Suppressor macrophage treated with lipopolysaccharide for 1 hour (primary cell): ENCODE measurements around the gene UPF1.
A peak's percentile ranks its signal among the peaks of the same experiment; 100 is the strongest.

Source experiments
- DNase-seq, 3 donors: peaks; one replicate each; pipeline ENCODE4 v3.0.0-alpha.2; 2020 to 2022

Gene UPF1

DNA sequence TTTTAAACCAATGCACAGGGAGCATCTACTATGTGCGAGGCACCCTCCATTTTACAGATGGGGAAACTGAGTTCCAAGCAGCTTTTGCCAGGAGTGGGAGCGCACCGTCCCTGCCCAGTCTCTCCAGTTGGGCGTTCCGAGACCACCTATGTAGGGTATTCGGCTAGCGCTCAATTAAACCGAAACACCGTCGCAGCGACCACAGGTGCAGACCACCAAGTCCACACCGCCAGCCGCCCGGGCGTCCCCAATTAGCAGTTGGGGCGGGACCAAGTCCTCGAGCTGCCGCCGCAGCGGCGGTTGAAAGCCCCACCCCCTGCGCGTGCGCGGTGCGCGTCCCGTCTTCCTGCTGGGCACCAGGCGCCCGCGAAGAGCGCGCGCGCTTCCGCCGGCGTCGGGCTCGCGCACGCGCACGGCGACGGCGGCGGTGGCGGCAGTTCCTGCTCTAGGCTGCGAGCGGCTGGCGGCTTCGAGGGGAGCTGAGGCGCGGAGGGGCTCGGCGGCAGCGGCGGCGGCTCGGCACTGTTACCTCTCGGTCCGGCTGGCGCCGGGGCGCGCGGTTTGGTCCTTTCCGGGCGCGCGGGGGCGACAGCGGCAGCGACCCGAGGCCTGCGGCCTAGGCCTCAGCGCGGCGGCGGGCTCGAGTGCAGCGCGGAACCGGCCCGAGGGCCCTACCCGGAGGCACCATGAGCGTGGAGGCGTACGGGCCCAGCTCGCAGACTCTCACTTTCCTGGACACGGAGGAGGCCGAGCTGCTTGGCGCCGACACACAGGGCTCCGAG lies at the start of gene UPF1:
UPF1 (plus strand) TSS at position 436 of the 782 bp plus-strand sequence; CDS start at position 687, 251 bp downstream.
- DNase-seq, result peak; percentile 96 to 99 (median 98)

DNA sequence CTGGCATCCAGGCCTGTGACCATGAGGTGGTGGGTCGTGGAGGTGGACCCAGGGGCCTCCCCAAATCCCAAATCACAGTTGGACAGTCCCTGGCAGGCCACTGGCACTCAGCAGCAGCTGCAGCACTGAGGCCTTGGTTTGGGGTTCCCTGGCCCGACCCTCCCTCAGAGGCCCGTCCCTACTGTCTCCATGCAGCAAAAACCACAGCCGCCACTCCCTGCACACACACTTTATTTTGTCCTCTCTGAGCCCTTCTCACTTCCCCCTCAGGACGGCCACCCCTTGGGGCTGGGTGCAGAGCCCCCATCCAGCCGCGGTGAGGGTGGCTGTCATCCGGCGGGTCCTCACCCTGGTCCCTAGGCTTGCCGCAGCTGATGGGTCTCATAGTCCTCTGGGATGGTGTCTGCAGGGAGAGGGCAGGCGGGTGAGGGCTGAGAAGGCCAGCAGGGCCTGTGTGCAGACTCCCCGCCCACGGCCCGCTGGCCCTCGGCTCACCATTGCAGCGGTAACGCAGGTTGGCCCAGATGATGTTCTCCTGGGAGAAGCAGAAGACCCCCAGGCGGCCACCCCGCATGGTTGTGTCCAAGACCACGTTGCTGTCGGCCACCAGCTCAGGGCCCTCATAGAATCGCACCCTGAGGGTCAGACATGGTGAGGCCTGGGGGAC lies 49.1 kb upstream of the UPF1 start:
- no peak for DNase-seq

DNA sequence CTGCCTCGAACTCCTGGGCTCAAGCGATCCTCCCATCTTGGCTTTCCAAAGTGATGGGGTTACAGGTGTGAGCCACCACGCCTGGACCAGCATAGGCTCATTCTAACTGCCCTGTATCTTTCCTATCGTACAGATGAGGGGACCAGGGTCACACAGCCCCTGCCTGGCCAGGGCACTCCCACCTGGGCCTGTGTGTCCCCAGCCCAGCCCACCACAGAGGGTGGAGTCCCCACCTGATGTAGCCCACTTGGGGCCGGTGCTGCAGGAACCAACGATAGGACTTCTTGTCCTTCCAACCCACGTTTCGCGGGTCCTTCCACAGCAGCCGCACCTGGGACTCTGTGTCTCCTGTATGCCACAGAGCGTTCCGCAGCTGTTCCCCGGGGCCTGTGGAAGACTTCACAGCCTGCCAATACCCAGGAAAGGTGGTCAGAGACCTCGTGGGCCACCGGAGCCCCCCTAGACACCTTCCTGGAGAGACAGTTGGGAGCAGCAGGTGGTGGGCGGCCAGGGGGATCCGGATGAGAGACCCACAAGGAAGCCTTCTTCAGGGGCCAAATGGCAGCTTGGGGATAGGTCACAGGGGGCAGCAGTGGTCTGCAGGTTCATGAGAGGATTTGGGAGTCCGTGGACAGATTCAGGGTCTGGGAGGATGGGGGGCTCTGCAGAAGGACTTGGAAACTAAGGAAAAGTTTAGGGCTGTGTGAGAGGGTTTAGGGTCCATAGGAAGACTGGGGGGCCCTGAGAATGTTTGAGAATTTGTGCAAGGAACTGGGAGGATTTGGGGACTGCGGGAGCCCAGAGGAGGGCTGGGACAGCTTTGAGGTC lies 47.6 kb upstream of the UPF1 start:
- no peak for DNase-seq

DNA sequence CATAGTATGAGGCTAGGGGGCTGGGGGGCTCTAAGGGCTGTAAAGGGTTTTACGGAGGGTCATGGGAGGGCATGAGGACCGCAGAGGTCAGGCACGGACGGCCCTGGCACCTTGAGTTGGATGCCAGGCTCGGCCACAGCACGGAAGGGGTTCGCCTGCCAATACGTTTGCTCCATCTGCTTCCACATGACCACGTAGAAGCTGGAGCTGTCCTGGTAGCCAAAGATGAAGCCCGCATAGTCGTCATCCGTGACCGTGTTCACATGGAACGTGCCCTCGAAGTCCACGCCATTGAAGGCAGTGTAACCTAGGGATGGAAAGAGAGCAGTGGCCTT lies 47.0 kb upstream of the UPF1 start:
- DNase-seq, result no peak

DNA sequence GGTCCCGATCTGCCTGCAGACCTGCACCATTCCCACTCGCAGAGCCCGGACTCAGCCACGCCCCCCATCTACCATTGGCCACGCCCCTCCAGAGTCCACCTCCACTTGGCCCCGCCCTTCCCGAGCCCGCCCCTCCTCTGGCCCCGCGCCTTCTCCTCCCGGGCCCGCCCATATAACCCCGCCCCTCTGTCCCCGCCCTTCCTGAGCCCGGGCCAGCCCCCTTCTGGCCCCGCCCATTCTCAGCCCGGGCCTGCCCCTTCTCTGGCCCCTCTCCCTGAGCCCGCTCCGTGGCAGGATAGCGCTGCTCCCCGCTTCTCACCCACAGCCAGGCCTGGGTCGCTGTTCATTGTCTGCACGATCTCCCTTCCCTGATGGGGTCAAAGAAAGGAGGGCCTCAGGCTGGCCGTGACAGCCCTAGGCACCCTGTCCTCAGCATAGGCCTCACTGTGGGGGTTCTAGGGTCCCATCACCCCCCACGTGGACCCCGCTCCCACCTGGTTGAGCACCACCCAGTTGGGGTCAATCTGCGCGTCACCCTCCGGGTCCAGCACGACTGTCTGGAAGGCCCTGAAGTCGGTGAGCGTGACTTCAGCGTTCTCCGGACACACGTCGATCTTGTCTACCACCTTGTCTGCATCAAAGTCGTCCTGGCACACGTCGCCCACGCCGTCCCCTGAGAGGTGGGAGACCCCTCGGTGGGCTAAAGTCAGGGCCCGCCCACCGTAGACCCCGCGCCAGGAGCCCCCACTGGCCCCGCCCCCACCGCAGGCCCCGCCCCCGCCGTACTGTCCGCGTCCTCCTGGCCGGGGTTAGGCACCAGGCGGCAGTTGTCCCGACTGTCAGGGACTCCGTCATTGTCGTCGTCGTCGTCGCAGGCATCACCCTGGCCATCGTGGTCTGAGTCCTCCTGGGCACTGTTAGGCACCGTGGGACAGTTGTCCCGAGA lies 46.3 kb upstream of the UPF1 start:
- DNase-seq, result peak; percentile 76 to 92 (median 85)

DNA sequence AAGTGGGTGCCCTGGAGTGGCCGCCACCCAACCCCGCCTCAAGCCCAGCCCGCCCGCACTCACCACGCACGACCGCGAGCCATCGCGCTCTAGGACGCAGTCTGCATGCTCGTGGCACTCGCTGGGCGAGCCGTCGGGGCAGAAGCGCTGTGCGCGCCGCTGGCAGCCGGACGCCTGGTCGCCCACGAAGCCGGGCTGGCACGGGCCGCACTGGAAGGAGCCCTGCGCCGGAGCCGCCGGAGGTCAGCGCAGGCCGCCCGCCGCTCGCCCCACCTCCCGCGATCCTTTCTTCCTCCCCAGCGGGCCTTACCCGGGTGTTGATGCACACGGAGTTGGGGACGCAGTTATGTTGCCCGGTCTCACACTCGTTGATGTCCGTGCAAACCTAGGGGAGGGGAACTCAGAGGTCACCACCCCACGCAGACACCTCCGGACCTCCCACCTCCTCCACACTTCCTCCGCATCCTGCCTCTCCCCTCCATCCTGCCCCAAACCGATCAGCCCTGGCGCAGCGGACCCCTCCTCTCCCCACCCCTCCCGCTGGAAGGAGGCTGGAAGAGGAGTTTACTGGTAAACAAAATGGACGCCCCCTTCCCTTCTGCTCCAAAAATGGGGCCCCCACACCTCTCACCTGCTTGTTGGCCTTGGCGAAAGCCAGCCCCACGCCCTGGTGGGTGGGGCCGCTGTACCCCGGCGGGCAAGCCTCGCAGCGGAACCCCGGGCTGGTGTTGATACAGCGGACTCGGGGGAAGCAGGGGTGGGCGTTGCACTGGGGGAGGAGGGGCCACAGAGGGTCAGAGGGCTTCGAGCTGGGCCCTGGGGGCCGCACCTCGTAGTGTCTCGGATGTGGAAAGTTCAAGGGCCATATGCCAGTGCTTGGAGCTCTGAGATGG lies 43.0 kb upstream of the UPF1 start:
- peak in 1 of 3 donors; percentile 45 for DNase-seq

DNA sequence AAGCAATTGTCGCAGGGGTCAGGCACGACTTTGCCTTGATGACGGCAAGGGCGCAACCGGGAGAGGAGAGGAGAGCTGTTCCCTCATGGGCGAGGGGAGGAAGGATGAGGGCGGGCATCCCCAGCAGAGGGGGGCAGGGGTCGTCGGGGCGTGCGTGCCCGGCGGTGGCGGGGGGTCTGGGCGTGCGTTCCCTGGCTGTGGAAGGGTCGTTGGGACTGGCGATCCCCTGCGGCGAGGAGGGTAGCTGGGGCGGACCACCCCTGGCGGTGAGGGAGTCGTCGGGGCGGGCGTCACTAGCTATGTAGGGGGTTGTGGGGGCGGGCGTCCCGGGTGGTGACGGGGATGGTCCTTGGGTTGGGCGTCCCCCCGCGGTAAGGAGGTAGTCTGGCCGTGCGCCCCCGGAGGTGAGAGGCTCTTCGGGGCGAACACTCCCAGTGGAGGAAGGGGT lies 42.3 kb upstream of the UPF1 start:
- no peak for DNase-seq

DNA sequence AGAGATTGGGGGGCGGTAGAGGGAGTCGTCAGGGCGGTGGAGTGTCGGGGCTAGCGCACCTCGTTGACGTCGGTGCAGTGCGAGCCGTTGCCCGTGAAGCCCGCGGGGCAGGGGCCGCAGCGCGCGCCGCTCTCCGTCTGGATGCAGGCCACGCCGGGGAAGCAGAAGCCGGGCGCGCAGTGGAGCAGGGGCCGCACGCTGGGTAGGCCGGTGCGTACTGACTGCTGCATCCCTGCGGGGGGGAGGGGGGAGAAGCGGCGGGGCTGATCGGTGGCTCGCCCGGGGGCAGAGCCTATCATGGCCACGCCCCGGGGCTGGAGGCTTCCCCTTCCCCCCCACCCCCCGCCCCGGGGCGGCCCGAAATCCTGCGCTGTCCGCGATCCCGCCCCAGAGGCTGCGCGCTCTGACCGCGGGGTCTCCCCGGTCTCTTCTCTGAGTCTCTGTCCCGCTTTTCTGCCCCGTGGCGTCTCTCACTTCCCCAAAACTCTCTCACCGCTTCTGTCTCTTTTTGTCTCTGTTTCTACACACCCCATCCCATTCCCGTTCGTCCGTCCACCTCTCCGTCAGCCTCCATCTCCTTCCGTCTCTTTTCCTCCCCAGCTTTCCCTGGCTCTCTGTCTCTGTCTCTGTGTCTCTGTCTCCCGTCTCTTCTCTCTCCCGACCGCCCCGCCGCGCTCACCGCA lies 41.7 kb upstream of the UPF1 start:
- peak in 2 of 3 donors; percentile 47 to 75 for DNase-seq

DNA sequence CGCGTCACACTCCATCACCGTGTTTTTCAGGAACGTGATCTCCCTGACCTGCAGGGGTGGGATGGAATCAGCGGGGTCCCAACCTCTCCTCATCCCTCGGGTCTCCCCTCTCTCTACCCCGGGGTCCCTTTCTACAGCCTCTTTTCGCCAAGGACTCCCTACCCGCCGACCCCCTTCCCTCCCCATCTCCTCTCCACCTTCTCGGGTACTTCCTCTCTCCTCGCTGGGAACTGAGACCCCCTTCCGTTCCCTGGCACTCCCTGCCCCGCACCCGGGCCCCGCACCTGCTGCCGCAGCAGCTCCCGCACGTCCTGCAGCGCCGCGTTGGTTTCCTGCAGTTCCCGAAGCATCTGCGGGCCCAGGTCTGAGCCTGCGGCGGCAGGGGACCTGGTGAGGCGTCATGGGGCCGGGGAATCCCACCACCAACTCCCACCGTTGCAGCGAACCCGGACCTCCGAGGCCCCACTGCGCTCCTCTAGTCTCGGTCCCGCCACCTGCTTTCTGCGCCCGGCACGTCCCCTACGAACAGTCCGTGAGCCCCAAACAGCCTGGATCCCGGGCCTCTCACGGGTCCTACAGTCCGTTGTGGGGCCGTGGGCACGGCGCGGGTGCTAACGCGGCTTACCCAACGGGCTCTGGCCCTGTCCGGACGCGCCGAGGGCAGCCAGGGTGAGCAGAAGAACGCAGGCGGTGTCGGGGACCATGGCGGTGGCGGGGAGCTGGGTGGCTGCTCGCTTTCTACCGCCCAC lies 41.0 kb upstream of the UPF1 start, which contains the start of gene COMP:
COMP (minus strand) TSS at position 740 of the 749 bp plus-strand sequence; CDS start at position 704, 36 bp downstream.
- DNase-seq, result no peak

DNA sequence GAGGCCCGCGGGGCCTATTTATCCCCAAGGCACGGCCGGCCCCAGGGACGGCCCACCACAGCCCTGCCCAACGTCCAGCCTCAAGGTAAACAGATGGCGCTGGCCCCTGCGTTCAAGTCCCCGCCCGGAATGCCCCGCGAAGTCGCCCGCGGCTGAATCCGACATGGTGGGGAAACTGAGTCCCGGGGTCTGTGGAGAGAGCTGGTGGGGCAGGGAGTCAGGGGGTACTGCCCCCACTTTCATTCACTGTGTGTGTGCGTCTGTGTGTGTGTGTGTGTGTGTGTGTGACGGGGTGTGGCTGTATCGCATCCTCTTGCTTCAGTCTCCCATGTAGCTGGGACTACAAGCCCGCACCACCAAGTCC lies 40.5 kb upstream of the UPF1 start:
- DNase-seq, result no peak

DNA sequence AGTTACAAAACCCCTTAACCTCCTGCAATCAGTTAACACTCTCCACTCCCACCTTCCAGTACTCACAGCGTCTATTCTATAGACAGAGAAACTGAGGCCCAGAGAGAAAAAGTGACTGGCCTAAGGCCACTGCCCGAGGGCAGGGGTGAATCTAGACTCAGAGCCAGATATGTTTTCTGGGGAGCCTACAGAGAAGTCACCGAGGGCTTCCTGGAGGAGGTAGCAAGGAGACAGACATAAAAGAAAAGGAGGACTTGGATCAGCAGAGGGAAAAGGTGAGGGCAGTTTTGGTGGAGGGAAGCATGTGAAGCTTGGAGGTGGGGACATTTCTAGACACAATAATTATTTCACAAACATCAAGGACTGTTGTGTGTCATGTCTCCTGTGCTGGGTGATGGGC lies 39.1 kb upstream of the UPF1 start:
- DNase-seq, result no peak

DNA sequence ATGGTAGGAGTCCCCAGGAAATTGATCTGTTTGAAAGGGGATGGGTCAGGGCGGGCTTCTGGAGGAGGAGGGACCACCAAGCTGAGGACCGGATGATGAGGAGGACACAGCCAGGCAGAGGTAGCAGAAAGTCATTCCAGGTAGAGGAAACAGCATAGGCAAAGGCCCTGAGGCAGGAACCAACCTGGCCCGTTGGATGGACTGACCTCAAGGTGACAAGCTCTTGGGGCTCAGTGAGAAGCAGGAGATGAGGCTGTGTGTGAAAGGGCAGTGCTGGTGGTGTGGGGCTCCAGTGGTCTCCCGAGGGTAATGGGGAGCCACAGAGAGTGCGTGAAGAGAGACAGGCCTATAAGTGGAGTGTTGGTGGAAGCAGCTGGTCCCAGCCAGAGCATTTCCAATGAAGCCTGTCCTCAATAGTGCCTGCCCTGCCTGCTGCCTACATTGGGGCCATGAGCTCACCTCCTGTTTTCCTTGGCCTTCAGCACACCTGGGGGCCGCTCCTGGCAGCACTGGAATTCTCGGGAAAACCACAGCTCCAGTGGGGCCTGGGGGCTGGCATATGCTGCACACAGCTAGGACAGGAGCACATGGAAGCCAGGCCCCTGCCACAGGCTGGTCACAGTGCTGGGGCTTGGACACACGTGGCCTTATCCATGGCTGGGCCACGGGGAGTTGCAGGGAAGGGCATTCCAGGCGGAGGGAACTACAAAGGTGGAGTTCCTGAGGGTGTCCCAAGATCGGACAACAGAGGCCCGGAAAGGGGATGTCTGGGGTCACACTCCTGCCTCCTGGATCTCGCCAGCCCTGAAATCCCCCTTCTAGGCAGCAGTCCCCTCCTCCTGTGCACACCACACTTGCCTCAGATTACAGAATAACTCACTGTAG lies 38.4 kb upstream of the UPF1 start:
- DNase-seq, result no peak

DNA sequence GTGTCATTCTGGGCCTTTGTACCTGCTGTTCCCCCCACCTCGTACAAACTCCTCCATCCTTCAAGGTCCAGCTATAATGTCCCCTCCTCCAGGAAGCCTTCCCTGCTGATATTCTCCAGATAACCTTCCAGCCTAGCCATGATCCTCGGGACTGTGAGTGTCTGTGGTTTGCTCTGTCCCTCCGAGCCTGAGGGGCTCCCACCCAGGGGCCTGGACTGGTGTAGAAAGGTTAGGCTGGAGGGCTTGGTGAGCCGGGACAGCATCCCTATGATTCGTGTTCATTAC lies 37.8 kb upstream of the UPF1 start:
- DNase-seq, result no peak

DNA sequence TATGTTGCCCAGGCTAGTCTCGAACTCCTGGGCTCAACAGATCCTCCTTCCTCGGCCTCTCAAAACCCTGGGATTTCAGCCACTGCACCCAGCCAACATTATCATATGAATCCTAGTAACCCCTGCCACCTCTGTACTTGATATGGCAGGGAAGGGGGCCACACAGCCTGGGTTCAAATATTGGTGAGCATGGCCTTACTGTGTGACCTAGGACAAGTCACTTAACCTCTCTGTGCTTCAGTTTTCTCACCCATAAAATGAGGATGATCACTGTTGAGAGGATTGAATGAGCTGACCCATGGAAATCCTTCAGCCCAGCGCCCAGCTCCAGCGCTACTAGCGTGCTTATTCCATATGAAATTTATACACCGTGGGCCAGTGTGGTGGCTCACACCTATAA lies 37.1 kb upstream of the UPF1 start:
- no peak for DNase-seq

DNA sequence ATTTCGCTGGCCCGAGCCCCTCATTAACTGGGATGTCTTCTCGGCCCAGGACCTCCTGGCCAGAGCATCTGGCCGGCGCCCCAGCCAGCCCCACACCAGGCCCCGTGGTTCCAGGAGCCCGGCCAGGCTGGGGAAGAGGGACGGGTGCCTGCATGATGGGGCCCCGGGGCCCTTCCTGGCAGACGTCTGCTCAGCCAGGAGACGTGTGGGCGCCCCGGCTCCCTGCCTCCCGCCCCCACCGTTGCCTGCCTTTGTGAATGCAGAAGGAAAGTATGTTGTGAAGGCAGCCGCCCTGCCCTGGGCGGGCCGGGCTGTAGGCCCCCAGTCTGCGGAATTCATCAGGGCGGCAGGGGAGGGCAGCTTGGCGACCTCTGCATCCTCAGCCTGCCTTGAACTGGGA lies 36.2 kb upstream of the UPF1 start:
- DNase-seq, result peak in 2 of 3 donors; percentile 33 to 46

DNA sequence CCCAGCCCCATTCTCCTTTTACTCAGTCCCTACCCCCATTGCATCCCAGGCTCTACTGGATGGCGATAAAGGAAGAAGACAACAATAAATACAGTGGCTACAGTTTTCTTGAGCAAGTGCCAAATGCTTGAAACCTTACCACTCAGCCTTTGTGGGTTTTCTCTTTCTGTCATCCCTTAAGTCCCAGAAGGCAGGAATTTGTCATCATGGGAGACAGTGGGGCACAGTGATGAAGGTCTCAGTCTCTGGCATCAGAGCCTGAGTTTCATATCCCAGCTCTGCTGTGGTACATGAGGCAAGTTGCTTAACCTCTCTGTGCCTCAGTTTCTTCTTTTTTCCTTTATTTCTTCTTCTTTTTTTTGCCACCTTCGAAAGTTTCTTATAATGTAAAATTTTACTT lies 35.5 kb upstream of the UPF1 start:
- no peak for DNase-seq

DNA sequence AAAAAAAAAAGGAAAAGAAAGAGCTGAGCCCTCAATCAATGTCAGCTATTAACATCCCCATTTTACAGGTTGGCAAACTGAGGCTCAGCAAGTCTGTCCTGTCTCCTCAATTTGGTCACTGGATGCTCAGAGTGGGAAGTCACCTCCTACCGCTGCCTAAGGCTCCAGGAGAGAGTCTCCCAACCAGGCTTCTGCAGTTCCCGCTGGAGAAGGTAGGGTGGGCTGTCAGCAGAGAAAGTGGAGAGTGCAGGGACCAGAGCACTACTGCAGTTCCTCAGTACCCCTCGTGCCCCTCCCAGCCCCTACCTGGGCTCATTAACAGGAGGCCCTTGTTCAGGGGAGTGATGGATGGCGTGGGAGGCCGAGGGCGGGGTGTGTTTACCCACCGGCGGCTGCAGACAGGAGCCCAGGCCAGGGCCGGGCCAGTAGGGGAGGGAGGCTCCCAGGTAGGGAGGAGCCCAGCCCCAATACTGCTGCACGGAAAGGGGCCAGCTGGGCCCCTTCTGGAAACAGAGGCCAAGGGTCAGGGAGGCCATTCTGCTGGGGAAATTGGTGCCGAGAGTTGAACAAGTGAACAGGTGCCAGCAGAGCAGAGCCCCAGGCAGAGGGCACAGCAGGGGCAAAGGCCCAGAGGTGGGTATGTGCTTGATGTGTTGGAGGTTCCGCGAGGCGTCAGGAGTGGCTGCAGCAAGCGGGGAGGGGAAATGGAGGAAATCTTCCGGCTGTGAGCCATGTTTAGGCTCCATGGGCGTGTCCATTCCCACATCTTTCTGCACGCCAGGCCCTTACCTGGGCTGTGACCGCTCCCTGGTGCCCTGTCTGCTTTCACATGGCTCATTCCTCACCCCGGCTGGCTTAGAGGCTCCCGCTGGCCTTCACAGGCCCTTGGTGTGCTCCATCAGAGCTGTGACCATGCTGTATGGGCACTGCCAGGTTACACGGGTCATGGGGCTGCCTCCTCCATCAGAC lies 33.1 kb upstream of the UPF1 start:
- no peak for DNase-seq
